Measurements from ENCODE around the gene ANO1. TPM values are rescaled to one million over a fixed set of nuclear protein-coding genes. Genes with fewer than 3 reads are reported as not detected.

Gene ANO1
- total and polyA plus RNA-seq, 2 of the 8 experiments (the other 6 are each of a cell fraction or from before 2014, with no cell fraction given), result 4.7 to 5.0 TPM

DNA sequence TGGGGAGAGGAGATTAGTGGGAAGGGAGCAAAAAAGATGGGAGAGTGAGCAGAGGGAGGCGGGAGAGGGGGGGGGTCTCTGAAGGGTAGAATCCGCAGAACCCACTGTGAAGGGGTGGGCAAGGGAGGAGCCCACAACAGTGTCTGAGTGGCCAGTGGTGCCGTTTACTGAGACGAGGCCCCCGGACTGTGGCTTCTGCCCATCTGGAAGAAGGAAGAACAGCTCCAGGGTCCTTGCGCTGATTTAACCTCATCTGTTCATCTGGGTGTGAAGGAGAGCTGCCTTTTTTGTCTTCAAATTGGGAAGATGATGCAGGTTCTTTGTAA is 45.7 kb upstream of the ANO1 start:
- no peaks in the 10 kb centered on the region for H3K79me2 ChIP-seq (ENCODE audit: control insufficient read depth in 1 of 2, insufficient read depth in 2 of 2, low read length in 2 of 2)
- DNase-seq (ENCODE audit: low read depth in 1 of 2, low spot score in 2 of 2), result no peak
- CTCF ChIA-PET (ENCODE audit: partially characterized antibody), result interaction anchor here (0.7 to 1.2 kb wide), 2 partner anchors 13 to 83 kb away, joined by 3 read pairs; no protein-coding TSS in a partner anchor
- TF ChIP-seq CBX8 (IDR thresholded peaks at IDR 0.05; ENCODE audit: borderline replicate concordance, low read depth, low read length) (no peak), BACH1 (IDR thresholded peaks at IDR 0.05; ENCODE audit: low read length) (no peak), SP2 (IDR thresholded peaks at IDR 0.05; ENCODE audit: low read length) (no peak), ATF2 (IDR thresholded peaks at IDR 0.05; ENCODE audit: low read length) (no peak), USF2 (IDR thresholded peaks at IDR 0.05; ENCODE audit: low read length) (no peak), SIN3A (conservative IDR thresholded peaks at IDR 0.05 in 1 of 2, IDR thresholded peaks at IDR 0.05 in 1 of 2; ENCODE audit: low read depth in 1 of 2, low read length in 2 of 2) (no peak), JUND (IDR thresholded peaks at IDR 0.05; ENCODE audit: low read length) (no peak)
- TF ChIP-seq, protein P1, sequence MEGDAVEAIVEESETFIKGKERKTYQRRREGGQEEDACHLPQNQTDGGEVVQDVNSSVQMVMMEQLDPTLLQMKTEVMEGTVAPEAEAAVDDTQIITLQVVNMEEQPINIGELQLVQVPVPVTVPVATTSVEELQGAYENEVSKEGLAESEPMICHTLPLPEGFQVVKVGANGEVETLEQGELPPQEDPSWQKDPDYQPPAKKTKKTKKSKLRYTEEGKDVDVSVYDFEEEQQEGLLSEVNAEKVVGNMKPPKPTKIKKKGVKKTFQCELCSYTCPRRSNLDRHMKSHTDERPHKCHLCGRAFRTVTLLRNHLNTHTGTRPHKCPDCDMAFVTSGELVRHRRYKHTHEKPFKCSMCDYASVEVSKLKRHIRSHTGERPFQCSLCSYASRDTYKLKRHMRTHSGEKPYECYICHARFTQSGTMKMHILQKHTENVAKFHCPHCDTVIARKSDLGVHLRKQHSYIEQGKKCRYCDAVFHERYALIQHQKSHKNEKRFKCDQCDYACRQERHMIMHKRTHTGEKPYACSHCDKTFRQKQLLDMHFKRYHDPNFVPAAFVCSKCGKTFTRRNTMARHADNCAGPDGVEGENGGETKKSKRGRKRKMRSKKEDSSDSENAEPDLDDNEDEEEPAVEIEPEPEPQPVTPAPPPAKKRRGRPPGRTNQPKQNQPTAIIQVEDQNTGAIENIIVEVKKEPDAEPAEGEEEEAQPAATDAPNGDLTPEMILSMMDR (IDR thresholded peaks at IDR 0.05; ENCODE audit: control extremely low read depth in 1 of 3, insufficient read depth in 1 of 3, low read depth in 1 of 3, low read length in 3 of 3), result no peak

More for the DNA sequence above, 45.7 kb upstream of the ANO1 start:
- Histone ChIP-seq H3K18ac (ENCODE audit: extremely low read depth, low read length) (no peak overlapping the region), H2AK5ac (ENCODE audit: low read depth, low read length) (no peak overlapping the region), H2AFZ (ENCODE audit: low read length) (no peak overlapping the region), H2BK5ac (ENCODE audit: low read depth, low read length) (no peak overlapping the region), H4K5ac (ENCODE audit: insufficient read length, low read depth, low read length) (no peak overlapping the region), H3K9ac (replicated peaks in 1 of 4; ENCODE audit: extremely low read depth in 1 of 4, low read depth in 3 of 4, low read length in 3 of 4) (no peak overlapping the region), H4K91ac (replicated peaks; ENCODE audit: insufficient read length, low read length) (no peak overlapping the region), H4K8ac (ENCODE audit: extremely low read depth, insufficient read depth, low read length) (no peak overlapping the region), H3K23me2 (ENCODE audit: low read depth, low read length) (no peaks in the 10 kb centered on the region; the same call in 1 of the 2 replicates), H3K4me1 (replicated peaks in 1 of 4; ENCODE audit: control insufficient read depth in 3 of 4, insufficient read depth in 4 of 4, low read length in 3 of 4) (peaks cover 0 to 5% (median 2%) of the 10 kb centered on the region in 4 experiments; a peak in 2 of 7 replicates), H3K4me3 (ENCODE audit: extremely low read depth in 1 of 4, insufficient read depth in 2 of 4, low read depth in 3 of 4, low read length in 4 of 4) (no peak overlapping the region), H3K36me3 (ENCODE audit: control insufficient read depth in 2 of 4, insufficient read depth in 4 of 4, low read length in 3 of 4) (no peaks in the 10 kb centered on the region), H3K9me3 (ENCODE audit: insufficient read depth in 2 of 2, low read depth in 1 of 2, low read length in 1 of 2) (peaks cover 0 to 2% of the 10 kb centered on the region in 2 experiments; a peak in 1 of 4 replicates), H3K27me3 (replicated peaks in 1 of 4; ENCODE audit: control insufficient read depth in 3 of 4, extremely low read depth in 1 of 4, insufficient read depth in 3 of 4, low read length in 3 of 4) (peaks cover 0 to 2% (median 0%) of the 10 kb centered on the region in 4 experiments; a peak in 1 of 7 replicates), H2BK20ac (ENCODE audit: low read length) (no peak overlapping the region), H2BK15ac (ENCODE audit: low read length) (no peak overlapping the region), H3K56ac (replicated peaks; ENCODE audit: insufficient read length, low read depth, low read length) (no peak overlapping the region), H2BK120ac (replicated peaks; ENCODE audit: low read depth, low read length) (no peak overlapping the region), H3K14ac (ENCODE audit: insufficient read length) (no peak overlapping the region), H3K4me2 (ENCODE audit: insufficient read depth in 1 of 2, low read depth in 2 of 2, low read length in 2 of 2) (no peak overlapping the region), H3K4ac (replicated peaks; ENCODE audit: insufficient read length, low read depth, low read length) (no peak overlapping the region), H2BK12ac (ENCODE audit: low read depth, low read length) (no peak overlapping the region), H3K23ac (ENCODE audit: insufficient read length) (no peak overlapping the region), H3K27ac (ENCODE audit: low read depth, low read length) (no peak overlapping the region), H4K20me1 (replicated peaks in 1 of 2; ENCODE audit: control insufficient read depth in 1 of 2, insufficient read depth in 2 of 2, low read length in 2 of 2) (no peaks in the 10 kb centered on the region), H3K79me1 (ENCODE audit: low read depth, low read length) (no peaks in the 10 kb centered on the region)
- no peak for FAIRE-seq
- POLR2A ChIA-PET (ENCODE audit: partially characterized antibody), result no interaction called here
- 90% methylated on average over 5 of the region's 6 CpGs; no CpG with 5 or more reads in 1 of the 2 experiments for WGBS, 2 experiments (ENCODE audit: extremely low coverage in 1 of 2, insufficient coverage in 1 of 2, insufficient read length in 1 of 2, insufficient replicate concordance in 2 of 2, low coverage in 1 of 2, low lambda C conversion rate in 2 of 2, missing lambda C conversion rate in 1 of 2)
